ENCODE results near the gene MAP6.
"Not testable (repeated sequence)": the region's sequence is repeated elsewhere in the genome, so short reads cannot be mapped to it uniquely, and the experiment has no call there.

The MAP6 gene

DNA sequence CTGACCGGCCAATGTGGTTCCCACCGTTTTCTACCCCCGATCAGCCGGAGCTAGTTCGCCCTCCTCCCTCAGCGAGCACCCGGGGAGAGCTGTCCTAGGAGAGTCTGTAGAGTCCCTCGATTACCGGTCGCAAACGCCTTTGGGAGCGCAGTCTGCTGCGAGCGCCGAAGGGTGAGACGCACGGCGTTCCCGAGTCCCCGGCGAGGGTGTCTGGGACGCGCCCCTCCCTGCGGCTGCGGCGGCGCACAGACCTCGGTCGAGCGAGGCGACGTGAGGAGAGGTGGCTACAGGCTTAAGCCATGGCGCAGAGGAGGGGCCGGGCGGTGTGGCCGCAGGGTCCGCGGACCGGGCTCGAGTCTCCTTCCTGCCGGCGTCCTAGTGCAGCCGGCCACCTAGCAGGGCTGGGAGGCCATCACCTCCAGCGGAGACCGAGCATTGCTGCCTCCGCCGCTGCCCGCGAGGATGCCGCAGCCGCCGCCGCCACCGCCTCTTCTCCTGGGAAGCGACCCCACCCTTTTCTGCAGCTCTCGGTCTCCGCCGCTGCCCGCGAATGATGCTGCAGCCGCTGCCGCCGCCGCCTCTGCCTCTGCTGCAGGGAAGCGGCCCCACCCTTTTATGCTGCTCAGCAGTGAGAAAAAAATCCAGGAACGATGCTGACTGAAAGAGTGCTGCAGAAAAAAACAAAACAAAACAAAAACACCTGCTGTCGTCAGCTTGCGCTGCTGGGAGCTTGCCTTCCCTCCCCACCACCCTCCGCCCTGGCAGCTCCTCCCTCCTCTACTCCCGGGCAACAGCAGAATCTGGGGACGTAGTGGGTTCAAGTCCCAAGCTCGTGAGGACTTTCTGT, at the start of gene MAP6:
TSS of gene MAP6 (minus strand) at position 588 of the 847 bp plus-strand sequence. CDS start 669 bp downstream, outside the sequence.
- no peak for DNase-seq (ENCODE audit: low spot score)
- FAIRE-seq: no peak

DNA sequence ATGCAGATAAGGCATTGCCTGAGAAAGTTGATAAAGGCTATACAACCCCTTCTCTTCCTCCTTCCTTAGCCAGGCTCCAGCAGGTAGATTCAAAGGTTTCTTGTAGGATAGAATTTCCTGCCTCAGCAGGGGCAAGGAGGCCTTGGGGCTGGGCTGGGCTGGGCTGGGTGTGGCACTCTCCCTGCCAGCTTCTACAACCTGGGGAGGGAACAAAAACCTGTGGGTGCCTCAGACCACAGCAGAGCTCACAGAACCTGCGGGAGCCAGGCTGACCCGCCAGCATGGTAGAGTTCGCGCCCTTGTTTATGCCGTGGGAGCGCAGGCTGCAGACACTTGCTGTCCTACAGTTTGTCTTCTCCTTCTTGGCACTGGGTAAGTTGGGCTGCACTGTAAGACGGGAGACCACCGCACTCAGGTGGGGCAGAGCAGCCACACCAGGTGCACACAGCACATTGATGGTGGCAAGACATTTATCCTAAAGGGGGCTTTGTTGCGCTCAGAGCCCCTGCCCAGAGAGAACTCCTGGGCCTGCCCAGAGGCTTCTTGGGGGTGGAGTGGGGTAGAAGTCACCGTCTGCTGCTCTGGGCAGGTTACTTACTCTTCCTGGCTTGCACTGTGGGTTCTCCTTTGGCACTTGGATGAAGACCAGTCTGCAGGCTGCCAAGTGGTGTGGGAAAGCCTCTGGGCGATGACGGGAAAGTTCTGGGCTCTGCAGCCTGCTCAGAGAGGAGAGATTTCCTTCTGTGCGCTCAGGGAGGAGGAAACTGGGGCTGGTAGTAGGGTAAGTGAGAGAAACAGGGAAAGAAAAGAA, 49.0 kb upstream of the MAP6 start, which contains the start of gene MOGAT2:
TSS of gene MOGAT2 (plus strand) at position 231 of the 811 bp plus-strand sequence. CDS start at position 282, 51 bp downstream.
- DNase-seq (ENCODE audit: low spot score): no peak
- FAIRE-seq: no peak

DNA sequence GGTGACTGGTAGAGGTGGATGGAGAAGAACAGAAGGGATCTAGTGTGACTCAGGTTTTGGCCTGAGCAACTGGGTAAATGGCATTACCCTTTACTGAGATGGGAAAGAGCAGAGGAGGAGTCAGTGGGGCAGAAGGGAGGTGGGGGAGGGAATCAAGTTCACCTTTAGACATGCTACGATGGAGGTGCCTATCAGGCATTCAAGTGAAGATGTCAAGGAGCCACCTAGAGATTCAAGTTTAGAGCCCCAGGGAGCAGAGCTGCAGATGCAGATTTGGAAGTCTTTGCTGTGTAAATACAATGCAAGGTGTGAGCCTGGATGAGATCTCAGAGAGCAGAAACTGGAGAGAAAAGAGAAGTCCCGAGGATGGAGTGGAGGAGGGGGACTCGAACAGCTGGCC, 47.8 kb upstream of the MAP6 start:
- FAIRE-seq: no peak

DNA sequence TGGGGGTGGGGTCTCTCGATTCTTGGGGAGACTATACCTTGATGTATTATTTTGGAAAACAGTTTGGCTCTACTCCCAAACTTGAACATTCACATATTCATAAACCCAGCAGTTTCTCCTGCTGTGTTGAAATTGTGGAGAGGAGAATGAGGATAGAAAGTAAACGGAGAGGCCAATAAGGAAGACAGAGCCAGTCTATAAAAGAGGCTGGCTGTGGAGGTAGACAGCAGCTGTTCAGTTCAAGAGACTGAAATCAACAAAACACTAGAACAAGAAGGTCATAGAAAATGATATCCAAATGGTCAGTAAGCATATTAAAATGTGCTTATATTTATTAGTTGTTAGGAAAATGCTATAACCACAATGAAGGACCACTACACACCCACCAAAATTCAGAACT, 46.9 kb upstream of the MAP6 start:
- FAIRE-seq (no peak), DNase-seq (ENCODE audit: low spot score) (no peak)

More for the DNA sequence above, 47.8 kb upstream of the MAP6 start:
- DNase-seq (ENCODE audit: low spot score): no peak

DNA sequence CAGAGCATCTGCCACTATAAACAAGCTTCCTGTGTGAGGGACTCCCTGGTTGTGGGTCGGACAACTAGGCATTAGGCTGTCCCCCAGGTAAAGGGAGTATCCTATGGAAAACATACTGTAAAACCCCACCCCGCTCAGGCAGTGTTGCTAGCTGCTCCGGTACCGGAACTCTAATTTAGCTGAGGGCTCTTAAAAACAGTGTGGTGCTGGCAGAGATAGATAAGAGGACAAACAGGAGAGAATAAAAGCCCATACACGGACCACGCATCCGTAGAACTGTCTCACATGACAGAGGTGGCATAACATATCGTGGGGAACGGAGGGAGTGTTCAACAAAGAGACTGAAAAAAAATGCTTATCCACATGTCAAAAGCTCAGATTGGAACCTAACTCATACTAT, 45.4 kb upstream of the MAP6 start:
- no peak for DNase-seq (ENCODE audit: low spot score)
- FAIRE-seq: no peak

DNA sequence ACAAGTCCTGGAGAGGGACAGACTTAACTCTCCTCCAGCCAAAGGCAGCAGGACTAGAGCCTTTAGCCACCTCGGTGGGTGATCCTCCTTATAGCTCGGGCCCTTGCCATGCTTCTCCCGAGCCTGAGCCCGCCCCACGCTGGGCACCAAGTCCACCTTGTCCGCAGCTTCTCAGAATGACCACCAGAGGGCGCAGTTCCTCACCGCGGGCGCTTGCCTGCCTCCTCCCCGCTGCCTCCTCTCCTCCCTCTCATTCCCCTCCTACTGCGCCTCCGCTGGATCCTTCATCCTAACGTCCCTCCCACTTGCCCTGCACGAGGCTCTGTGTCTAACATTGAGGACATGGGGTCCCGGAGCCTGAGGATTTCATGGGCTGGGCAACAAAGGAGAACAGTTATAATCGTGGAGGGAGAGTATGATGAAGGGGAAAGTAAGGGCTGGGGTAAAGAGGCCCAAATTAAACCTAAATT, 37.5 kb upstream of the MAP6 start:
- DNase-seq (ENCODE audit: low spot score) (peak; percentile 43), FAIRE-seq (no peak)

DNA sequence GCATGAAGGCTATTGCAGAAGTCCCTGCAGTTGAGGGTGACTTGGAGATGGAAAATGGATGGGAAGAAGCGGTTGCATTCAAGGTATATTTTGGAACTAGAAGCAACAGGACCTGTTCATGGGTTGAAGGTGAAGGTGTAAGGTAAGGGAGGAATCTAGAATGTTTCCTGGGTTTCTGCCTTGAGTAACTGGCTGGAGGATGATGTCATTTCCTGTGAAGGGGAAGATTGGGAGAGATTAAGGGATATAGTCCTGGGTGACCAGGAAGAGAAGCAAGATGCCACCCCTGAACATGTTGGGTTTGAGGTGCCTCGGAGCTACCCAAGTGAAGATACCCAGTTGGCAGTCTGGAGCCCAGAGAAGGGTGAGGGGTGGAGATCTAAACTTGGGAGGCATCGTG, 36.7 kb upstream of the MAP6 start:
- DNase-seq (ENCODE audit: low spot score): no peak
- FAIRE-seq: no peak

DNA sequence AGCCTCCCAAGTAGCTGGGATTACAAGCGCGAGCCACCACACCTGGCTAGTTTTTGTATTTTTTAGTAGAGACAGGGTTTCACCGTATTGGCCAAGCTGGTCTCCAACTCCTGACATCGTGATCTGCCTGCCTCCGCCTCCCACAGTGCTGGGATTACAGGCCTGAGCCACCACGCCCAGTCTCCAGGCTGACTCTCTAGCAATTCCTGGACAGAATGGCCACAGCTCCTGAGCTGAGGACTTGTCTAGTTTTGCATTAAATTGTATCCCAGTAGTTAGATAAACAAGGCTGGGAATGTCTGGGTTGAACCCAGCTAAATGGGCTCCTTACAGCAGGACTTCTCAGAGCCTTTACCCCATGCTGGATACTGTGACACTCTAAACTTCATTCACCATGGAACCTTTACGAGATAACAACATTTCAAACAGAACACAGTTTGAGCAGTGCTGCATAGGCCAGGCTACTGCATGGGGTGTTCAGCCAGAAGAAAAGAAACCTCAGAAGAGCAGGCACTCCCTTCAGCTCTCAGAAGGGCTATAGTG, 34.9 kb upstream of the MAP6 start:
- DNase-seq (ENCODE audit: low spot score) (no peak), FAIRE-seq (no peak)

DNA sequence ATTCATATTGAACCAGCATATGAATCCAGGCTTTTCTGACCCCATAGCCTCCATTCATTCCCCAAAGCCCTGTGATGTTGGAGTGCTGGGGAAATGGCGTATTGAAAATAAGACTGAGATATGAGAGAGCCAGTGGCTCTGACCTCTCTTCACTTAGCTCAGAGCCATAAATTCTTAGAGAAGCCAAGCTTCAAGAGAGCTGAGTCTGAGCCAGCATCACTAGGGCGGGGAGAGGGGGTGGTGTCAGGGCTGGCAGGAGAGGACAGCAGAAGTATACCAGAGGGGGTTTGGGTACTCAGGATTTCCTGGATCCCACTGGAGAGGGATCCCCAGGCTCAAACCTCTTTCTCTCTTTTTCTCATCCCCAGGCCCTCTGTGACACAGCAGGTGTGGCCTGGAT, 32.1 kb upstream of the MAP6 start:
- DNase-seq (ENCODE audit: low spot score): no peak
- no peak for FAIRE-seq

DNA sequence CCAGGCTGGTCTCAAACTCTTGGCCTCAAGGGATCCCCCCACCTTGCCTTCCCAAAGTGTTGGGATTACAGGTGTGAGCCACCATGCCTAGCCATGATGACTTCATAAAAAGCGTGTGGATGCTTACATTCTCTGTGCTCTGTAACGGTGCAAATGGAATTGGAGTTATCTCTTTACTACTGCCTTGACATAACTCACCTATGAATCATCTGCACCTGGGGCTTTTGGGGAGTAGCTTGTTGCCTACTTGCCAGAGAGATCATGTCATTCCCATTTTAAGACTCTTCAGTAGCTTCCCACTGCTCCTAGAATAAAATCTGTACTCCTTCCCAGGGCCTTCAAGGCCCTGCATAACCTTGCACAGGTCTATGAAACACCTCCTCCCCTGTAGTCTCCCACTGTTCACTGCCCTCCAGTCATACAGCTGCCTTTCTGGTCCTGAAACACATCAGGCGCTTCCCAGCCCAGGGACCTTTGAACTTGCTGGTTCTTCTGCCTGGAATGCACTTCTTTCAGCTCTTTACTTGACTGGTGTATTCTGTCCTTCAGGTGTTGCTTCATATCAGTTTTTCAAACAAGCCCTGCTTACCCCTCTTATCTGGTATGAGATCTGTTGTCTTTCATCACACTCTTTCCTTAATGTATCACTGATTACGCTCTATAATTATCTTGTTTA, 29.2 kb upstream of the MAP6 start:
- FAIRE-seq: no peak
- no peak for DNase-seq (ENCODE audit: low spot score)

DNA sequence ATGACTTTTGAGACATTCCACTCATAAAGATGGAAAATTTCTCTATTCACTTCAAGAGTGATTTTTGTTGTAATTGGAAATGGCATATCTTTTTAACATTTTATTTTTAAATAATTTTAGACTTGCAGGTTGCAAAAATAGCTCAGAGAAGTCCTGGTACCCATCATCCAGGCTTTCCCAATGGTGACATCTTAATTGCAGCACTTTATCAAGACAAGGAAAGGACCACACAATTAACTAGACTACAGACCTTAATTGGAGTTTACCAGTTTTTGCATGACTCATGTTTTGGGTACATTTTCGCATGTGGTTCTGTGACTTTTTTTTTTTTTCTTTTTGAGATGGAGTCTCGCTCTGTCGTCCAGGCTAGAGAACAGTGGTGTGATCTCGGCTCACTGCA, 23.0 kb upstream of the MAP6 start:
- FAIRE-seq: no peak
- DNase-seq (ENCODE audit: low spot score): no peak

DNA sequence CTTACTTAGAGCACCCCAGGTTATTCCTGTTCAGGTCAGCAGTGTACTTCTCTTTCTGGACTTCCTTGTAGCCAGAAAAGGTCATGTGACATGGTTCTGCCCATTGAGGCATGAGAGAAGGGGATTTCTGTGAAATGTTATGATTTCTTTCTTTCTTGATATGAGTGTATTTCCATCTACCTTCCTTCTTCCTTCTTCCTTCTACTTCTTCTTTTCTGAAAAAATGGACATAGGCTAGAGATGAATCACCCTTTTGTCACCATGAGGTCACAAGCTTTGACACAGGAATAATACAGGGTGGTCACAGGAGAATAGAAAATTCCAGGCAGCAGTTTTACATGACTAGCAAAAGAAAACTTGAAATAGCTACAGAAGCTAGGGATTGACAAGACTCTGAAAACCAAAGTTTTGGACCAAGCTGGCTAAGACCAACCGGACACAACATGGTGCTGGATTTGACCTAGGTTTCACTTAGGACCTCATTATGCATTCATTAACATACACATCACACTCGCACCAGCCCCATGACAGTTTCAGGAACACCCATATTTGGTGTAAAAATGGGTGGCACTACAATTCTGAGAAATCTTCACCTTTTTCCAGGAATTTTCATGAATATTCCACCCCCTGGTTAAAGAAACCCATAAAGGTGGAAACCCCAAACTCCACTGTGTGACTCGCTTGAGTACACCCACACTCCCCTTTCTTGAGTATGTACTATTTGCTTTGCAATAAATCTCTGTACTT, 21.2 kb upstream of the MAP6 start:
- FAIRE-seq: peak; percentile 84

DNA sequence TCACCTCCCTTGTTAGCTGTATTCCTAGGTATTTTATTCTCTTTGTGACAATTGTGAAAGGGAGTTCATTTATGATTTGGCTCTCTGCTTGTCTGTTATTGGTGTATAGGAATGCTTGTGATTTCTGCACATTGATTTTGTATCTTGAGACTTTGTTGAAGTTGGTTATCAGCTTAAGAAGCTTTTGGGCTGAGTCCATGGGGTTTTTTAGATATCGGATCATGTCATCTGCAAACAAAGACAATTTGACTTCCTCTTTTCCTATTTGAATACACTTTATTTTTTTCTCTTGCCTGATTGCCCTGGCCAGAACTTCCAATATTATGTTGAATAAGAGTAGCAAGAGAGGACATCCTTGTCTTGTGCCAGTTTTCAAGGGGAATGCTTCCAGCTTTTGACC, 15.0 kb upstream of the MAP6 start:
- FAIRE-seq; DNase-seq (ENCODE audit: low spot score): not testable (repeated sequence)

More for the DNA sequence above, 21.2 kb upstream of the MAP6 start:
- peak; percentile 77 for DNase-seq (ENCODE audit: low spot score)

DNA sequence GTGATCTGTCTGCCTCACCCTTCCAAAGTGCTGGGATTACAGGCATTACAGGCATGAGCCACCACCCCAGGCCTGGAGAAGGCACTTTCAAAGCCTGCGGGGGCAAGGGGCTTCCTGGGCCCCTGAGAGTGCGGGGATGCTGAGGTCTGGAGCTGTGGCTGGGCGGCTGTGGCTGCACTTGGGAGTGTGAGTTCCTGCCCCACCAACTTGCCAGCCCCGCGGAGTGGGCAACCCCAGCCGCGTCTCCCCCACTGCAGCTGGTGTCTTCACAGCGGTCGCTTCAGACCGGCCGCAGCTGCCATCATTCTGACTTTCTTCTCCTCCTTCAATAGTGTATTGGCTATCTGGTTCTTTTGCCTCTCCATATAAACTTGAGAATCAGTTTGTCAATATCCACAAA, 10.7 kb upstream of the MAP6 start:
- DNase-seq (ENCODE audit: low spot score) (no peak), FAIRE-seq (no peak)

DNA sequence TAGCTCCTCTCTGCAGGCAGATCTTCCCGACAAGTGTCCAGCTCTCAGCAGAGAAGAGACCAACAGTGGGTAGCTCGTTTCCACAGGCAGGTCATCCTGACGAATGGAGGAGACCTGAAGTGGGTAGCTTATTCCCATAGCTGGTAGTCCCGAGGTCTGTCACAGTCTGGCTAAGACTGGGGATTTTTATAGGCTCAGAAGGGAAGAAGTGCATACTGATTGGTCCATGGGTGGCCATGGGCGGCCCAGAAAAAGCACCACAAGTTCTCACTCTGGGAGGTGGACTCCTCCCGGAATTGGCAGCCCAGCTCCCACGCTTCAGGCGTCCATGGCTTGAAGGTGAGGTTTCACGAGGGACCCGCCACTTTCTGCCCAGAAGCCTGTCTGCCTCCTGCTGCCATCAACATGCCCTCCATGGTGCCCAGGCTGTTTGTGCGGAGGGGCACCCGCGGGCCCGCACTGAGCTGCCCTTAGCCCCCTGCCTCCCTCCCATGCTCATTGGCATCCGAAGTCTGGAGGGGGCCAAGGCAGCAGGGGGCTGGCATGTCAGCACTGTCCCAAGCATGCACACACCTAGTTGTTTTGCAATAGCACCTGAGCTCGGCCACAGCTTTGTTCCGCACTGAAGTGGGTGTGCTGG, 9.9 kb upstream of the MAP6 start:
- FAIRE-seq: no peak
- no peak for DNase-seq (ENCODE audit: low spot score)

DNA sequence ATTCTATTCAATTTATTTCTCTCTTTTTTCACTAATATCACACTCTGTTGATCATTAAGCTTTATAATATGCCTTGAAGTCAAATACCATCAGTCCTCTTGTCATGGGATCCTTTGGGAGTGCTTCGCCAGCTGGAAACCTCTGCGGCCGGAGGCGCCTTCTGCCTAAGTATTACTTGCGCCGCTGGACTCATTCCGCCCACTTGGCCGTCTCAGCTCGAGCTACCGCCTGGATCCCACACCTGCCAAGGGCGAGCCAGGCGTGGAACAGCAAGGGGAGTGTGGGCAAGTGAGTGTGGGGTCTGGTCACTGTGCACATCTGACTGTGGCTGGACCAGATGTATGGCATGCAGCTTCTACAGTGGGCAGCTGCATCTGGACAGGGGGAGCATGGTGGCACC, 9.1 kb upstream of the MAP6 start:
- FAIRE-seq (no peak), DNase-seq (ENCODE audit: low spot score) (no peak)

DNA sequence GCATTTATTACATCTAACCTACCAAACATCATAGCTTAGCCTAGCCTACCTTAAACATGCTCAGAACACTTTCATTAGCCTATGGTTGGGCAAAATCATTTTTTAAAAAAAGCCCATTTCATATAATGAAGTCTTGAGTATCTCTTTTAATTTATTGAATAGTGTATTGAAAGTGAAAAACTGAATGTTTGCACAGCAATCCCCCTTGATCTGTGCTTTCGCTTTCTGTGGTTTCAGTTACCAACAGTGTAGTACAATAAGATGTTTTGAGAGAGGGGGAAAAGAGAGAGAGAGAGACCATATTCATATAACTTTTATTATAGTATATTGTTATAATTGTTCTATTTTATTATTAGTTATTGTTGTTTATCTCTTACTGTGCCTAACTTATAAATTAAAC, 8.4 kb upstream of the MAP6 start:
- DNase-seq (ENCODE audit: low spot score) (no peak), FAIRE-seq (no peak)

DNA sequence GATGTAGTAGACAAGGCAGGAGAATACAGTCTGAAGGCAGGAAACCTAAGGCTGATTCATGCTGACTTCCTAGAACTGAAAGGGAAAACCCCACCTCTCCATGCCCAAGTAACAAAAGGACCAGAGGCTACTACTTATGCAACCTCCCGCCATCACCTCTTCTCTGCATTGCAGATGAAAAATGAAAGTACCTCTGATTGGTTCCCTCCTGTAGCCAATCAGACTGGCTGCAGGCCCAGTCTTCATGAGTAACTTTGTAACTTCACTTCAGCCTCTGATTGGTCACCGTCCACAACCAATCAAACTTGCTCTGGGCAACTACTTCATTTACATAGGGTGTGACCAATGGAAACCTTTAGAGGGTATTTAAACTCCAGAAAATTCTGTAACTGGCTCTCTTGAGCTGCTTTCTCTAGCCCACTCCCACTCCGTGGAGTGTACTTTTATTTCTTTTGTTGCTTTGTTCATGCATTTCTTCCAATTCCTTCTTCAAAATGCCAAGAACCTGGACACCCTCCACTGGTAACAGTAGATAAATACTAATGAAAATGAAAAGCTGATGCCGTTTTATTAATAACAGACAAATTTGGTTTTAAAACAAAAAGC, 5.2 kb upstream of the MAP6 start:
- FAIRE-seq: no peak
- DNase-seq (ENCODE audit: low spot score): peak; percentile 15

DNA sequence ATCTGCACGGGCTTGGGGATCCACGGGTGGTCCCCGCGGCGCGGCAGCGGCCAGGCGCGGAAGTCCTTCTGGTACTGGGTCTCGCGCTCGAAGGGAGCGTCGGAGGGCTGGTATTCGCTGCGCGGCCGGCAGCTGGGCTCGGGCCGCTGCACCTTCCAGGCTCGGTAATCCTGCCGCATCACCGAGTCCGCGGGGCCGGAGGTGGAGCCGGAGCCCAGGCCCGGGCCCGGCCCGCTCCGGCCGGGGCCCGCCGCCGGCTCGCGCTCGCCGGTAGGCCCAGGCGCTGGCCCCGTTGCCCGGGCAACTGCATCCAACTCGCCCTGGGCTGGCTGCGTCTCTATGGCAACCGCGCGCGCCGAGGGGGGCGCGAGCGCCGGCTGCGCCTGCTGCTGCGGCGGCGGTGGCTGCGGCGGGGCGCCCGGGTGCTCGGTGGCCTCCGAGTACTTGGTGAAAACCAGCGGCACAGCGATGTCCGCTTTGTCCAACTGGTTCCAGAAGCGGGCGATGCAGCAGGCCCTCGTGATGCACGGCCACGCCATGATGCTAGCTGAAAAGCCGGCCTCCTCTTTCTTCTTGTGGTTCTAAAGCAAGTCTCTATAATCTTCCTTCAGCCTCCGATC, 897 bp downstream of the MAP6 start:
- FAIRE-seq: no peak
- DNase-seq (ENCODE audit: low spot score): no peak
